GM23248 (cell line): ENCODE data around the gene STEAP3.

Source experiments
- EZH2 ChIP-seq: fragments of 200-600 bp; sonication (generic); IDR thresholded peaks from 2 replicates; pipeline ENCODE4 v1.6.1; 2018; ENCODE audit warnings: antibody characterized with exemption, mild to moderate bottlenecking; ENCODE audit not compliant: insufficient read depth, poor library complexity, severe bottlenecking
- EZH2phosphoT487 ChIP-seq: fragments of 200-600 bp; sonication (generic); IDR thresholded peaks from 2 replicates; pipeline ENCODE4 v1.6.1; 2018; ENCODE audit warnings: antibody characterized with exemption, moderate library complexity, mild to moderate bottlenecking, low read depth; ENCODE audit not compliant: insufficient read depth

DNA sequence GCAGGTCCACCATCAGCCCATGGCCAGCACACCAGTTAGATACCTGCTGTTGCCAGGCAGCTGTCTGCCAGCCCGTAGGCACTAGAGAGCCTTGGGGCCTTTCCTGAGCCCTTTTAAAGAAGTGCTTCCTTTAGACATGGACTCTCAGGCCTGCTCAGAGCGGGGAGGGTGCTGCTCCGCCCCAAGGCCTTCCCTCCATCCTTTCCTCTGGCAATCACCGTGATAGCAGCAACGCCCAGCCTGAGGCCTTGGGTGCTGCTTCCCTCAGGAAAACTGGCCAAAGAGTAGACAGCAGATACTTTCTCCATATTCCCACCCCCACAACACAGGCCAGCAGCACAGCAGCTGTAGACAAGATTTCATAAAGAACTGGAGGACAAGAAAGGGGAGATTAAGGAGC is 42.7 kb upstream of the STEAP3 start:
- TF ChIP-seq EZH2 (no peak), EZH2phosphoT487 (no peak)
